ENCODE data around the gene ELAC2. TPM values are rescaled to one million over a fixed set of nuclear protein-coding genes. Genes with fewer than 3 reads are reported as not detected.

ELAC2 gene
- total RNA-seq, 1 experiment from 2014 or later, result 84.5 TPM

- Histone ChIP-seq H3K9ac (ENCODE audit: low read length) (no peak overlapping the region), H3K4me2 (ENCODE audit: low read length) (no peak overlapping the region), H3K27ac (ENCODE audit: low read depth, low read length) (no peak overlapping the region), H3K27me3 (ENCODE audit: insufficient read depth, low read length) (no peaks in the 10 kb centered on the region), H3K4me1 (ENCODE audit: control insufficient read depth in 1 of 2, insufficient read depth in 2 of 2, low read length in 2 of 2) (no peaks in the 10 kb centered on the region), H3K79me2 (ENCODE audit: insufficient read depth, low read length) (no peaks in the 10 kb centered on the region), H3K36me3 (ENCODE audit: control insufficient read depth in 1 of 2, insufficient read depth in 2 of 2, low read length in 2 of 2) (peaks cover 24 to 41% of the 10 kb centered on the region in 2 experiments; a peak in 3 of 4 replicates), H3K4me3 (replicated peaks in 1 of 2; ENCODE audit: low read depth in 1 of 2, low read length in 2 of 2) (no peak overlapping the region), H3K9me2 (ENCODE audit: insufficient read depth) (no peaks in the 10 kb centered on the region), H4K20me1 (ENCODE audit: insufficient read depth) (no peaks in the 10 kb centered on the region), H3K9me3 (ENCODE audit: control insufficient read depth in 1 of 2, insufficient read depth in 1 of 2, low read depth in 1 of 2, low read length in 2 of 2) (no peaks in the 10 kb centered on the region), H2AFZ (ENCODE audit: low read depth, low read length, poor library complexity, severe bottlenecking) (no peak overlapping the region)
- DNase-seq (ENCODE audit: low read depth, low spot score) (no peak), ATAC-seq (no peak)
- intact Hi-C loops (cut with micrococcal nuclease), result no loop called here
- CTCF ChIA-PET, result no interaction called here
- RAD21 ChIA-PET (ENCODE audit: low non-redundant PET in 1 of 2, low total read pairs in 2 of 2, uncharacterized antibody in 2 of 2, unreplicated experiment in 2 of 2), result no interaction called here
- POLR2A ChIA-PET, result no interaction called here
- no TSS peak for BruUV-seq (replicated peaks)
- no peak for TF ChIP-seq ZNF274 (IDR thresholded peaks at IDR 0.05; ENCODE audit: low read depth, low read length)
- no peak for TF ChIP-seq ELF1 (IDR thresholded peaks at IDR 0.05; ENCODE audit: borderline replicate concordance, low read depth)
- no peak for TF ChIP-seq EGR1 (IDR thresholded peaks at IDR 0.05; ENCODE audit: low read depth)
- TF ChIP-seq ZBTB33 (IDR thresholded peaks at IDR 0.05; ENCODE audit: extremely low read depth, insufficient replicate concordance, low read length), result no peak
- no peak for TF ChIP-seq CBX3 (IDR thresholded peaks at IDR 0.05; ENCODE audit: low read depth)
- no peak for TF ChIP-seq EZH2 (IDR thresholded peaks at IDR 0.05)
Measured at GRCh38 chr17:12990926-12991325, 26.9 kb downstream of the ELAC2 start.

- H3K36me3 ChIP-seq (ENCODE audit: control insufficient read depth in 1 of 2, insufficient read depth in 2 of 2, low read length in 2 of 2), result peaks cover 18 to 34% of the 10 kb centered on the region in 2 experiments; a peak in 3 of 4 replicates
- no peaks in the 10 kb centered on the region for H4K20me1 ChIP-seq (ENCODE audit: insufficient read depth)
- intact Hi-C loops (cut with micrococcal nuclease), result no loop called here
- H3K79me2 ChIP-seq (ENCODE audit: insufficient read depth, low read length), result no peaks in the 10 kb centered on the region
- RAD21 ChIA-PET (ENCODE audit: low non-redundant PET in 1 of 2, low total read pairs in 2 of 2, uncharacterized antibody in 2 of 2, unreplicated experiment in 2 of 2), result no interaction called here
- H3K4me2 ChIP-seq (ENCODE audit: low read length), result no peak overlapping the region
- no peaks in the 10 kb centered on the region for H3K4me1 ChIP-seq (ENCODE audit: control insufficient read depth in 1 of 2, insufficient read depth in 2 of 2, low read length in 2 of 2)
- no peak overlapping the region for H2AFZ ChIP-seq (ENCODE audit: low read depth, low read length, poor library complexity, severe bottlenecking)
- CTCF ChIA-PET, result no interaction called here
- BruUV-seq (replicated peaks), result TSS peak; percentile 29
- DNase-seq (ENCODE audit: low read depth, low spot score) (no peak), ATAC-seq (peak; percentile 32; the same call in 1 of the 2 replicates)
- H3K4me3 ChIP-seq (replicated peaks in 1 of 2; ENCODE audit: low read depth in 1 of 2, low read length in 2 of 2), result no peak overlapping the region
- no peak overlapping the region for H3K27ac ChIP-seq (ENCODE audit: low read depth, low read length)
- POLR2A ChIA-PET, result no interaction called here
- H3K9me3 ChIP-seq (ENCODE audit: control insufficient read depth in 1 of 2, insufficient read depth in 1 of 2, low read depth in 1 of 2, low read length in 2 of 2), result no peaks in the 10 kb centered on the region
- TF ChIP-seq SP1 (IDR thresholded peaks at IDR 0.05; ENCODE audit: low read depth) (no peak), POLR2A (IDR thresholded peaks at IDR 0.05; ENCODE audit: borderline replicate concordance, extremely low read depth, insufficient read depth, insufficient read length) (no peak), REST (IDR thresholded peaks at IDR 0.05; ENCODE audit: low read depth) (no peak), ATF3 (IDR thresholded peaks at IDR 0.05) (no peak)
- no peak overlapping the region for H3K9ac ChIP-seq (ENCODE audit: low read length)
- H3K27me3 ChIP-seq (ENCODE audit: insufficient read depth, low read length), result no peaks in the 10 kb centered on the region
- H3K9me2 ChIP-seq (ENCODE audit: insufficient read depth), result no peaks in the 10 kb centered on the region
Measured at GRCh38 chr17:12990041-12990808, 27.6 kb downstream of the ELAC2 start.

Data from HCT116 (cell line).